ENCODE data around the gene CILP2. TPM values are rescaled to one million over a fixed set of nuclear protein-coding genes. Genes with fewer than 3 reads are reported as not detected.

The CILP2 gene
- total and polyA plus RNA-seq, 2 donors (not counting 1 experiment from before 2014, with no cell fraction given): 0.10 to 0.66 TPM

DNA sequence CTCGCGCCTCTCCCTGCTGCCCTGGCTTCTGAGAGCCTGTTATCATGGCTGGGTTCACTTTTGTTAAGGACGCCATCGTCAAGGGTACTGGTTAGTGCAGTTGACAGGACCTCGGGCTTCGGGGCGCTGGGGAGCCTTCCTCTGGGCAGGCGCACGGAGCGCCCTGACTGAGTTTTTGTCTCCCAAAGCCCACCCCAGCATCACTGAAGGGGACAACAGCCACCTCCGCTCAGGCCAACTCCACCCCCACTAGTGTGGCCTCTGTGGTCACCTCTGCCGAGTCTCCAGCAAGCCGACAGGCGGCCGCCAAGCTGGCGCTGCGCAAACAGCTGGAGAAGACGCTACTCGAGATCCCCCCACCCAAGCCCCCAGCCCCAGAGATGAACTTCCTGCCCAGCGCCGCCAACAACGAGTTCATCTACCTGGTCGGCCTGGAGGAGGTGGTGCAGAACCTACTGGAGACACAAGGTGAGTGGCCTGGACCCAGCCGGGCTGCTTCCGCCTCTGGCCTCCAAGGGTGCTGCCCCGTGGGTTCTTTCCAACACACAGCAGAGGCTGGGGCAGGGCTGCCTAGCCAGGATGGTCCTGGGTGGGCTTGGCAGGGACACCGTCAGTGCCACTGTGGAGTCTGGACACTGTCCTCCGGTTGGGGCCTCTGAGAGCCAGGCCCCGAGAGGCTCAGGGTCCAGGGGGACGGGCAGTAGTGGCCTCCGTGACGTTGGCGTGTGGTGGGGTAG, 39.6 kb upstream of the CILP2 start:
- no peak for DNase-seq (ENCODE audit: low read depth in 2 of 2)
- H3K36me3 ChIP-seq (ENCODE audit: control insufficient read depth, insufficient read depth, low read length): peaks cover 43% of the 10 kb centered on the region
- H3K79me2 ChIP-seq (ENCODE audit: control insufficient read depth, insufficient read depth, low read length): peaks cover 4% of the 10 kb centered on the region
- H3K27ac ChIP-seq (ENCODE audit: insufficient read depth, low read length): no peak overlapping the region
- no peaks in the 10 kb centered on the region for H3K9me3 ChIP-seq (ENCODE audit: control insufficient read depth, insufficient read depth, low read depth, low read length)
- no peak overlapping the region for H2AFZ ChIP-seq (ENCODE audit: low read length)
- H3K4me1 ChIP-seq (ENCODE audit: control insufficient read depth, extremely low read depth, insufficient read depth, low read length): no peaks in the 10 kb centered on the region
- no peak overlapping the region for H3K4me3 ChIP-seq (replicated peaks in 1 of 4; ENCODE audit: control extremely low read depth in 1 of 4, insufficient read depth in 1 of 4, low read depth in 3 of 4, low read length in 4 of 4)
- TF ChIP-seq, protein P1, sequence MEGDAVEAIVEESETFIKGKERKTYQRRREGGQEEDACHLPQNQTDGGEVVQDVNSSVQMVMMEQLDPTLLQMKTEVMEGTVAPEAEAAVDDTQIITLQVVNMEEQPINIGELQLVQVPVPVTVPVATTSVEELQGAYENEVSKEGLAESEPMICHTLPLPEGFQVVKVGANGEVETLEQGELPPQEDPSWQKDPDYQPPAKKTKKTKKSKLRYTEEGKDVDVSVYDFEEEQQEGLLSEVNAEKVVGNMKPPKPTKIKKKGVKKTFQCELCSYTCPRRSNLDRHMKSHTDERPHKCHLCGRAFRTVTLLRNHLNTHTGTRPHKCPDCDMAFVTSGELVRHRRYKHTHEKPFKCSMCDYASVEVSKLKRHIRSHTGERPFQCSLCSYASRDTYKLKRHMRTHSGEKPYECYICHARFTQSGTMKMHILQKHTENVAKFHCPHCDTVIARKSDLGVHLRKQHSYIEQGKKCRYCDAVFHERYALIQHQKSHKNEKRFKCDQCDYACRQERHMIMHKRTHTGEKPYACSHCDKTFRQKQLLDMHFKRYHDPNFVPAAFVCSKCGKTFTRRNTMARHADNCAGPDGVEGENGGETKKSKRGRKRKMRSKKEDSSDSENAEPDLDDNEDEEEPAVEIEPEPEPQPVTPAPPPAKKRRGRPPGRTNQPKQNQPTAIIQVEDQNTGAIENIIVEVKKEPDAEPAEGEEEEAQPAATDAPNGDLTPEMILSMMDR (conservative IDR thresholded peaks at IDR 0.05 in 1 of 2, IDR thresholded peaks at IDR 0.05 in 1 of 2; ENCODE audit: low read depth in 1 of 2, low read length in 2 of 2): no peak
- TF ChIP-seq EZH2 (IDR thresholded peaks at IDR 0.05; ENCODE audit: low read length, missing control alignments): no peak
- no peaks in the 10 kb centered on the region for H3K27me3 ChIP-seq (ENCODE audit: control insufficient read depth, insufficient read depth, low read length)
- H4K20me1 ChIP-seq (ENCODE audit: control insufficient read depth, extremely low read depth, insufficient read depth, low read length): no peaks in the 10 kb centered on the region
- no peak overlapping the region for H3K4me2 ChIP-seq (ENCODE audit: extremely low read depth, insufficient read depth, low read length)
- no peak overlapping the region for H3K9ac ChIP-seq (ENCODE audit: insufficient read depth, low read length)

GRCh38 chr19:19499272-19499995, 38.6 kb upstream of the CILP2 start:
- no peak for DNase-seq (ENCODE audit: low read depth in 2 of 2)
- Histone ChIP-seq H3K36me3 (ENCODE audit: control insufficient read depth, insufficient read depth, low read length) (peaks cover 41% of the 10 kb centered on the region), H3K27ac (ENCODE audit: insufficient read depth, low read length) (no peak overlapping the region), H3K27me3 (ENCODE audit: control insufficient read depth, insufficient read depth, low read length) (no peaks in the 10 kb centered on the region), H3K4me2 (ENCODE audit: extremely low read depth, insufficient read depth, low read length) (no peak overlapping the region), H3K79me2 (ENCODE audit: control insufficient read depth, insufficient read depth, low read length) (no peaks in the 10 kb centered on the region), H3K9ac (ENCODE audit: insufficient read depth, low read length) (no peak overlapping the region), H3K4me3 (replicated peaks in 1 of 4; ENCODE audit: control extremely low read depth in 1 of 4, insufficient read depth in 1 of 4, low read depth in 3 of 4, low read length in 4 of 4) (no peak overlapping the region), H3K4me1 (ENCODE audit: control insufficient read depth, extremely low read depth, insufficient read depth, low read length) (no peaks in the 10 kb centered on the region), H3K9me3 (ENCODE audit: control insufficient read depth, insufficient read depth, low read depth, low read length) (no peaks in the 10 kb centered on the region), H4K20me1 (ENCODE audit: control insufficient read depth, extremely low read depth, insufficient read depth, low read length) (no peaks in the 10 kb centered on the region), H2AFZ (ENCODE audit: low read length) (no peak overlapping the region)
- TF ChIP-seq EZH2 (IDR thresholded peaks at IDR 0.05; ENCODE audit: low read length, missing control alignments): no peak
- TF ChIP-seq, protein P1 (conservative IDR thresholded peaks at IDR 0.05 in 1 of 2, IDR thresholded peaks at IDR 0.05 in 1 of 2; ENCODE audit: low read depth in 1 of 2, low read length in 2 of 2): no peak

- Histone ChIP-seq H3K27me3 (ENCODE audit: control insufficient read depth, insufficient read depth, low read length) (no peaks in the 10 kb centered on the region), H3K4me3 (replicated peaks in 1 of 4; ENCODE audit: control extremely low read depth in 1 of 4, insufficient read depth in 1 of 4, low read depth in 3 of 4, low read length in 4 of 4) (no peak overlapping the region), H3K27ac (ENCODE audit: insufficient read depth, low read length) (no peak overlapping the region), H3K36me3 (ENCODE audit: control insufficient read depth, insufficient read depth, low read length) (peaks cover 42% of the 10 kb centered on the region), H3K79me2 (ENCODE audit: control insufficient read depth, insufficient read depth, low read length) (no peaks in the 10 kb centered on the region), H3K4me1 (ENCODE audit: control insufficient read depth, extremely low read depth, insufficient read depth, low read length) (no peaks in the 10 kb centered on the region), H3K4me2 (ENCODE audit: extremely low read depth, insufficient read depth, low read length) (no peak overlapping the region), H2AFZ (ENCODE audit: low read length) (no peak overlapping the region), H3K9me3 (ENCODE audit: control insufficient read depth, insufficient read depth, low read depth, low read length) (no peaks in the 10 kb centered on the region), H4K20me1 (ENCODE audit: control insufficient read depth, extremely low read depth, insufficient read depth, low read length) (no peaks in the 10 kb centered on the region), H3K9ac (ENCODE audit: insufficient read depth, low read length) (no peak overlapping the region)
- no peak for DNase-seq (ENCODE audit: low read depth in 2 of 2)
- no peak for TF ChIP-seq EZH2 (IDR thresholded peaks at IDR 0.05; ENCODE audit: low read length, missing control alignments)
- TF ChIP-seq, protein P1 (conservative IDR thresholded peaks at IDR 0.05 in 1 of 2, IDR thresholded peaks at IDR 0.05 in 1 of 2; ENCODE audit: low read depth in 1 of 2, low read length in 2 of 2): no peak
These were observed 37.0 kb upstream of the CILP2 start for GRCh38 chr19:19500975-19501644.

All from fibroblast of lung (primary cell).